HG03521 (cell line): Measurements from ENCODE around the gene INPP4A.
"Not testable (repeated sequence)": the region's sequence is repeated elsewhere in the genome, so short reads cannot be mapped to it uniquely, and the experiment has no call there.

Source experiments
- ATAC-seq: cut with Tn5 transposase; IDR thresholded peaks from one replicate; pipeline ENCODE4 v1.9.1; 2021; ENCODE audit warnings: mild to moderate bottlenecking, moderate library complexity; ENCODE audit not compliant: unreplicated experiment

The INPP4A gene

GRCh38 chr2:98578231-98578630 is 133.6 kb downstream of the INPP4A start:
- no peak for ATAC-seq

- ATAC-seq, result no peak
Observed at GRCh38 chr2:98579926-98580325, 135.3 kb downstream of the INPP4A start.

GRCh38 chr2:98580656-98581284 is 136.1 kb downstream of the INPP4A start:
- no peak for ATAC-seq

- ATAC-seq, result no peak
Observed at GRCh38 chr2:98582523-98582922, 137.9 kb downstream of the INPP4A start.

GRCh38 chr2:98583276-98583675 is 138.6 kb downstream of the INPP4A start:
- no peak for ATAC-seq

- no peak for ATAC-seq
Observed at GRCh38 chr2:98583816-98584618, 139.4 kb downstream of the INPP4A start.

GRCh38 chr2:98585386-98585785 is 140.7 kb downstream of the INPP4A start:
- no peak for ATAC-seq

- no peak for ATAC-seq
Observed at GRCh38 chr2:98586551-98587140, 142.0 kb downstream of the INPP4A start.

- ATAC-seq, result no peak
Observed at GRCh38 chr2:98588880-98589431, 144.3 kb downstream of the INPP4A start.

- no peak for ATAC-seq
Observed at GRCh38 chr2:98589489-98589888, 144.8 kb downstream of the INPP4A start.

- ATAC-seq, result no peak
Observed at GRCh38 chr2:98592565-98592964, 147.9 kb downstream of the INPP4A start.

- not testable (repeated sequence) for ATAC-seq
Observed at GRCh38 chr2:98594665-98595064, 150.0 kb downstream of the INPP4A start.

GRCh38 chr2:98598781-98599428 is 154.2 kb downstream of the INPP4A start:
- no peak for ATAC-seq

- ATAC-seq, result peak; percentile 93
Observed at GRCh38 chr2:98601532-98602132, 157.0 kb downstream of the INPP4A start.

GRCh38 chr2:98604547-98604946 is 159.9 kb downstream of the INPP4A start:
- no peak for ATAC-seq

- no peak for ATAC-seq
Observed at GRCh38 chr2:98605076-98605475, 160.4 kb downstream of the INPP4A start.

- no peak for ATAC-seq
Observed at GRCh38 chr2:98606431-98606830, 161.8 kb downstream of the INPP4A start.

GRCh38 chr2:98607104-98607503 is 162.4 kb downstream of the INPP4A start:
- no peak for ATAC-seq

- no peak for ATAC-seq
Observed at GRCh38 chr2:98607741-98608115, 163.1 kb downstream of the INPP4A start.

GRCh38 chr2:98608116-98608961 is 163.7 kb downstream of the INPP4A start, which contains the start of the genes COA5 and UNC50:
Gene COA5, minus strand, starts transcription at chr2:98608512. Its CDS starts 107 bp downstream, at chr2:98608405.
Gene UNC50, plus strand, starts transcription at chr2:98608589. Its CDS starts 1,171 bp downstream, at chr2:98609760.
- peak; percentile 81 for ATAC-seq
